ENCODE data around the gene SH3RF3.

Gene SH3RF3

DNA sequence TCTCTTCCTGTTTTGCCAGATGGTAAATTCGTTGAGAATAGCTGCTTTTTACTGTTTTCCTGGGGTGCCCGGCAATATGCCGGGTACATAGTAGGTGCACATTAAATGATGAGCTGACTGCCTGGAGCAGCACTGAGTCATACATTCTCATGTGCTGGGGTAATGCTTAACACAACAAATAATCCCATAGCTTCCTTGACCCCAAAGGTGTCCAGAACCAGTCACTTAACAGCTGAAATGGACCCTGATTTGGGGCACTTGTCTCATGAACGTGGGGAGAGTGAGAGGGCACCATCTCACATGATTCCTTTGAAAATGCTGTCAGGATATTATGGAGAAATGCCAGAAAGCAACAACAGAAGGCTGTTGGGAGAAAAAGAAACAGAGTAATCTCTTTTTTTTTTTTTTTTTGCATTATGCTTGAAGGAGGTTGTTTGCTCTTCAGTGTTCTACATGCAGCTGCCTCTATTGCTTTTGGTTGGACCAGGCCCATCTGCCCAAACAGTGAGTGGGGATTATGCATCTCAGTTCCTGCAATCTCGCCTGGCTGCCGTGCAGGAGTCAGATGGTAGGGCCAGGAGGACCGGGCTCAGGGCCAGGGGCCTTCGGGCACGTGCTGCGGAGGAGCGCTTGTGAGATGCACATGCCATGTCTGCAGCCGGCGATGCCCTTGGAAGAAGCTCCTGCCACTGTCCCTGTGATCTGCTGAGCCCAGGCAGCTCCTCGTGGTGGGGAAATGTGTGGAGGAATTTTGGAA is 162.1 kb downstream of the SH3RF3 start:
- DNase-seq = no peak

DNA sequence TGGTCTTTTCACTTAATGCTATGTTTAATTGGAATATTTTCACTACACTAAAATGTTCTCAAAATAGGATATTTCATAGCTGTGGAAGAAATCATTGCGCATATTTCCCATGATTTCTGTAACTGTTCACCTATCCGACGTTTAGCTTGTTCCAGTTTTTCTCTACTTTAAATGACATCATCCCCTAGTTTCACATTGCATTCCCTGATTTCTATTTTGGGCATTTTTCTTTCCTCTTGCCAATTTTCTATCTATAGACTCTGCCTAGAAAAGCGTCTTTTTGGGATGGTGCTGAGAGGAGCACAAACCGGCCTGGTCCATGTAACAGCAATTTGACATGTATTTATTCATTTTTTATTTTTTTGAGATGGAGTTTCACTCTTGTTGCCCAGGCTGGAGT is 163.4 kb downstream of the SH3RF3 start:
- DNase-seq = no peak

- no peak for DNase-seq
Measured at GRCh38 chr2:109293663-109294062, 164.7 kb downstream of the SH3RF3 start.

GRCh38 chr2:109294523-109294922 is 165.5 kb downstream of the SH3RF3 start:
- no peak for DNase-seq

- no peak for DNase-seq
Measured at GRCh38 chr2:109295070-109295780, 166.2 kb downstream of the SH3RF3 start.

GRCh38 chr2:109295781-109296117 is 166.7 kb downstream of the SH3RF3 start:
- no peak for DNase-seq

GRCh38 chr2:109297566-109298490 is 168.8 kb downstream of the SH3RF3 start:
- DNase-seq = no peak

- no peak for DNase-seq
Measured at GRCh38 chr2:109298851-109299250, 169.8 kb downstream of the SH3RF3 start.

DNA sequence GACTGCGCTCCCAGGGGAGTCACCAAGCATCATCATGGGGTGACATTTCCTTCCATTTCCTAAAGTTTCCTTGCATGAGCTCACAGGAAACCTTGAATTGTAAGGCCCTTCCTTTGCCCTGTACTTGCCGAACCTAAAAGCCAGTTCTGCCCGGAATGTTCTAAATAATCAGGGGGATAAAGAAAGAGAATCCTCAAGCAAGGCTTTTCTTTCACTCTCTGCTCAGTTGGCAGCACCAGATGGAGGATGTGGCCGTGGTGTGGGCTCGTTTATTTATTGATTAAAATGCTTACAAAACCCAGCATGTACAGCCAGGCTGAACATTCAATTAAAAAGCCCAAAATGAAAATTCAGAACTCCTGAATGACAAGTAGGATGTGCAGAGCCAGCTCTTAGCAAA is 170.5 kb downstream of the SH3RF3 start:
- no peak for DNase-seq

DNA sequence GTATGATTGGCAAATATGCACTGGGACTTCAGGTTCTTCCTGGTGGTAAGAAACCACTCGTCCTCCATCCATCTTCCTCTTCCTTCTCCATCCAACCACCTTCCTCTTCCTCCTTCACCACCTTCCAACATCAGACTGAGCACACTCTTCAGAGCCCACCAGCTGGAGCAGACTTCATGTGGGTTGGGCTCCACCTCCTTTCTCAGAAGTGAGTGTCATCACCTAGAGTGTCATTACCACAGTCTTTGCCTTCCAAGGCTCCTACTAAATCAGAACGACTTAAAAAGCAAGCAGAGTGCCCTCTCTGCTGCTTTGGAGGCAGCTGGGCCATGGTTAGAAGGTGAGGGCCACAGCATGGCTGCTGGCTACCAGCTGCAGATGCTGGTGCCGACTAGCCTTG is 171.6 kb downstream of the SH3RF3 start:
- DNase-seq = no peak

DNA sequence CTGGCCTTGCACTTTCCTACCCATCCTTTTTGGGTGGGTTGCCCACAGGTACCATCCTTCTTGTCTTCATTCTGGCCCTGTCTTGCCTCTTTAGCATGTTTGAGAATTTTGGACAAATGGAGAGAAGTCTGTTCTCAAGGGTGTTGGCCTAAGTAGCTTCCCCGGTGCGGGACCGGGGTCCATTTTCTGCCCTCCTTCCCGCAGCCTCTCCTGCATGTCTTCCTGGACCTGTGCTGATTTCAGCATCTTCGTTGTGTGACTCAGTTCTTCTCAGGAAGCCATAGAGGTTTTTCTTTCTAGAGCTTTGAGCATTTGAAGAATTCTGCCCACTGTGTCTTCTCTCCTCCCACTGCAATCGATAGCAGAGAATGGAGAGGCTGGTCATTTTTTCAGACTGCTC is 172.7 kb downstream of the SH3RF3 start:
- DNase-seq = no peak

GRCh38 chr2:109302319-109302718 is 173.3 kb downstream of the SH3RF3 start:
- DNase-seq = no peak

DNA sequence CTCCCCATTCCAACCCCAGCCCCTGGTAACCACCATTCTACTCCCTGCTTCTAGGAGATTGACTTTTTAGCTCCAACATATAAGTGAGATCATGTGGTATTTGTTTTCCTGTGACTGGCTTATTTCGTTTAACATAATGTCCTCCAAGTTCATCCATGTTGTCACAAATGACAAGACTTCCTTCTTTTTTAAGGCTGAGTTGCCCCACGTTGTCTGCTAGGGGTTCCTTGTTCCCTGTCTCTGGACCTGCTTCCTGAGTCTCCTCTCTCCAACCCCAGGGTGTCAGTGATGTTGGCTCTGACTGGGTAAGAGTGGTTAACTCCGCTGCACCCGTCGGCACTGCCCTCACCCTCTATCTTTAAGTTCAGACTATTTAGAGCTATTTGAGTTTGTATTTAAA is 175.2 kb downstream of the SH3RF3 start:
- DNase-seq = no peak

DNA sequence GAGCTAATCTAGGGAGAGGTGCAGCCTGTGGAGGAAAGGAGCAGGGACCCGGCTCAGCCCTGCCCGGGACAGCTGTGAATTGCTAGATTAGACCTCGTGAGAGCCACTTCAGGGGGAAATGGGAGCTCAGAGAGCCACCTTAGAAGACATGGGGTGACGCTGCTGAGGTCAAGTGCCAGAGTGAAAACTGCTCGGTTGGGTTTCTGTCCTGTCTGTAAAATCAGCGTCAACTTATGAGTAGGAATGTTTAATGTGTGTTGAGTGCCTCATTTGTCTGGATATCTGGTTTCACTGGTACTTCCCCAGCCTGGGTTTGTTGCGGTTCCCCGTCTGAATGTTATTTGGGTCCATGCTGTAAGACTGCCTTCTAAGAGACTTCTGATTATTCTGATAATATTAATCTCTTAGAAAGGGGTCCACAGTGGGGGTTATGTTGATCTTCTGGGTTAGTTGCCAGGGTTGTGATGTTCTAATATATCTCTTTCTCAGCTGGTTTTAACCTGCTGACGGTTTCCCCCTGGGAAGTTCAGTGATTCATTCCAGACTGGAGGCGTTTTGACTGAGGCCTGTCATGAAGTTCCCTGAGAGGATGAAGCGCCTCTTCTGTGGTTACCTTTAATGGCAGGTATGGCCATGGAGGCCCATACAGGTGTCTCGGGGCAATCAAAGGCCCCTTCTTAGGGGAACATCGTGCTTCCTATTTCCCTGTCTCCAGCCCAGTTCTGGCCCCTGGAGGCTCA is 175.9 kb downstream of the SH3RF3 start:
- no peak for DNase-seq

GRCh38 chr2:109305490-109306167 is 176.6 kb downstream of the SH3RF3 start:
- no peak for DNase-seq

GRCh38 chr2:109306190-109306589 is 177.2 kb downstream of the SH3RF3 start:
- no peak for DNase-seq

- no peak for DNase-seq
Measured at GRCh38 chr2:109311771-109312170, 182.8 kb downstream of the SH3RF3 start.

- DNase-seq = no peak
Measured at GRCh38 chr2:109312902-109313301, 183.9 kb downstream of the SH3RF3 start.

DNA sequence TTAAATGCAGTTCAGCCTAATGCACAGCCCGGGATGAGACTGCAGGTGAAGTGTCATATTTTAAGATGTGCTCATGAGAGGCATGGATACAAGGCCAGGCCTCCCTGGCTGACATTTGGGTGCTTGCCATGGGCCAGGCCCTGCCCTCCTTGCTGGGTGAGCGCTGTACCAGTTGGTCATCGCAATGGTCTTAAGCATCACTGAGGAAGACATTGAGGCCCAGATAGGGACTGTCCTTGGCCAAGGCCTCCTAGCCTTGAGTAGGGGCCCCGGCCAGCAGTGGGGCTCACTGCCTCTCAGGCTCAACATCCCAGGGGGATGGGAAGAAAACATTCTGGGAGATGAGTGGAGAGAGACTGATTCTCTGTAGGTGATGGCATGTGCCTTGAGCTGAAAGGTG is 184.3 kb downstream of the SH3RF3 start:
- no peak for DNase-seq

DNA sequence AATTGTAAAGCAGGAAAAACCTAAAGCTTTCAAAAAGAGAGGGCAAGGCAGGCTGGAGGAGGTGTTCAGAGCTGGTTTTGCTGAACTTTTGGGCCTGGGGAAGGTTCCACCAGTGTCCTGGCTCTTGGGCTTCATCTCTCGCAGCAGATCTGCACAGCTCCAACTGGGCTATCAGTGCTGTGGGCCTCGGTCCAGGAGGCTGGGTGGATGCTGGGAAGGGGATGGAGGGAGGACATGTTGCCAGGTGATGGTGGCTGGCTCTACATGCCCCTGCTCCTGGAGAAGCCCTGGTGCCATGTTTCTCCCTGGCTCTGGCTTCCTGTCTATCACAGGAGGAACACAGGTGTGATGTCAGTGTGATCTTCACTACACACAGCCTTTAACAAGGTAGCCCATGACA is 187.1 kb downstream of the SH3RF3 start:
- DNase-seq = no peak

DNA sequence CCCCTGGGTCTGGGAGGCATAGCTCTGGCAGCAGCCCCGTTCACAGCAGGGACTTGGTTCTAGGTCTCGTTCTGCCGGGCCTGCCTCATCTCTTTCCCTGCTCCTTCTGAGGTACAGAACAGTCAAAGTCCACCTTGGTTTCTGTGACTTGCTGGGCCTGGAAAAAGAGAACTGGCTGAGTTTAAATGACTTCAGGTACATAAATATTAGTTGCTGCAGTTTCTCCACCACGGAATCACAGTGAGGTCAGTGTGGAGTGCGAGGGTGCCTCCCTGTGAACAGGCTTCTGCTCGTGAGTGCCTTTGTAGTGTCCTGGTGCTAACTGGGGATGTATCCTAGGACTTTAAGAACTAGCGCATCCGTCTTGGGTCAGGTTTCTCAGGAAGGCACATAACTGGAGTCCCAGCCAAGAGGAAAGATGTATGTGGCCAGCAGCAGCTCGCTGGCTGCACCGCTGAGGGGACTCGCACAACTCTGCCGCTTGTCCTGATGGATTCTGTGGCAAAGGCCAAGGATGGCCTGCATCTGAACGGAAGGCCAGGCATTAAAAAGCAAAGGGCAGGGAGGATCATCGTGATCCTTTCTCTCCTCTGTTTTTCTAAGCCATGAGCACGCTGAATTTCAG is 188.6 kb downstream of the SH3RF3 start:
- no peak for DNase-seq

Measured in NCI-H1417 treated with DMSO at 0.1 percent for 48 hours (cell line).